Smooth muscle cell of the brain vasculature (primary cell): ENCODE data around the gene TMEM191C.
"Not testable (repeated sequence)": the region's sequence is repeated elsewhere in the genome, so short reads cannot be mapped to it uniquely, and the experiment has no call there.

Experiments used
- DNase-seq: peaks from one replicate; pipeline ENCODE4 v3.0.0-alpha.2; 2012; ENCODE audit warnings: low read depth, low spot score

TMEM191C gene

GRCh38 chr22:21467337-21468193 lies at the start of gene TMEM191C:
TMEM191C (plus strand) TSS chr22:21467387; CDS start chr22:21467460, 73 bp downstream.
- not testable (repeated sequence) for DNase-seq

- DNase-seq, result not testable (repeated sequence)
These were observed 49.3 kb upstream of the TMEM191C start for GRCh38 chr22:21417853-21418252.

GRCh38 chr22:21418974-21419638 lies 48.1 kb upstream of the TMEM191C start:
- DNase-seq, result not testable (repeated sequence)

- not testable (repeated sequence) for DNase-seq
These were observed 46.9 kb upstream of the TMEM191C start for GRCh38 chr22:21420180-21420763.

GRCh38 chr22:21424084-21424709 lies 43.0 kb upstream of the TMEM191C start:
- not testable (repeated sequence) for DNase-seq

- not testable (repeated sequence) for DNase-seq
These were observed 32.6 kb upstream of the TMEM191C start for GRCh38 chr22:21434378-21435233.

- not testable (repeated sequence) for DNase-seq
These were observed 31.0 kb upstream of the TMEM191C start for GRCh38 chr22:21435998-21436810.

- DNase-seq, result not testable (repeated sequence)
These were observed 29.2 kb upstream of the TMEM191C start for GRCh38 chr22:21438013-21438412.

GRCh38 chr22:21440018-21440636 lies 27.1 kb upstream of the TMEM191C start:
- DNase-seq, result not testable (repeated sequence)

GRCh38 chr22:21440676-21441075 lies 26.5 kb upstream of the TMEM191C start:
- DNase-seq, result not testable (repeated sequence)

GRCh38 chr22:21441170-21441569 lies 26.0 kb upstream of the TMEM191C start:
- not testable (repeated sequence) for DNase-seq

- not testable (repeated sequence) for DNase-seq
These were observed 25.1 kb upstream of the TMEM191C start for GRCh38 chr22:21442123-21442522.

- DNase-seq, result not testable (repeated sequence)
These were observed 24.5 kb upstream of the TMEM191C start for GRCh38 chr22:21442646-21443045.

GRCh38 chr22:21443057-21443734 lies 24.0 kb upstream of the TMEM191C start:
- DNase-seq, result no peak

- no peak for DNase-seq
These were observed 23.3 kb upstream of the TMEM191C start for GRCh38 chr22:21443735-21444421.

- DNase-seq, result no peak
These were observed 22.3 kb upstream of the TMEM191C start for GRCh38 chr22:21444701-21445436.

- no peak for DNase-seq
These were observed 21.6 kb upstream of the TMEM191C start for GRCh38 chr22:21445437-21446127.
